ENCODE data around the gene MEFV. TPM values are rescaled to one million over a fixed set of nuclear protein-coding genes. Genes with fewer than 3 reads are reported as not detected.
"Not testable (repeated sequence)": the region's sequence is repeated elsewhere in the genome, so short reads cannot be mapped to it uniquely, and the experiment has no call there.

MEFV gene
- total and polyA plus RNA-seq, 5 donors from 2014 or later, result not detected

GRCh38 chr16:3212567-3212966, 43.9 kb downstream of the MEFV start:
- no peak for ATAC-seq (ENCODE audit: low read depth in 2 of 2)
- no peaks in the 10 kb centered on the region for H3K36me3 ChIP-seq (ENCODE audit: control insufficient read depth, insufficient read depth, low read length)
- H3K27me3 Mint-ChIP-seq, result peaks cover 5% of the 10 kb centered on the region
- no peak for DNase-seq
- no peaks in the 10 kb centered on the region for H3K9me3 ChIP-seq (ENCODE audit: control insufficient read depth in 2 of 2, low read length in 2 of 2)
- peak overlapping the region in 2 of 3 donors; percentile 75 to 86 for H3K27ac Mint-ChIP-seq
- no peak overlapping the region for H3K4me3 ChIP-seq (ENCODE audit: low read depth, low read length)
- H3K27ac ChIP-seq (ENCODE audit: insufficient read depth, low read length, poor library complexity, severe bottlenecking), result no peak overlapping the region
- H3K4me1 ChIP-seq (ENCODE audit: control insufficient read depth, insufficient read depth, low read length, poor library complexity, severe bottlenecking), result peaks cover 32% of the 10 kb centered on the region
- no peaks in the 10 kb centered on the region for H3K27me3 ChIP-seq (ENCODE audit: control insufficient read depth, insufficient read depth, low read length)
- H3K4me3 Mint-ChIP-seq, result peak overlapping the region in 1 of 4 donors; percentile 58
- H3K4me1 Mint-ChIP-seq, result peaks cover 17 to 50% (median 33%) of the 10 kb centered on the region in 4 donors
- no peaks in the 10 kb centered on the region for H3K36me3 Mint-ChIP-seq
- H3K9me3 Mint-ChIP-seq, result peaks cover 0 to 20% (median 5%) of the 10 kb centered on the region in 7 donors

DNA sequence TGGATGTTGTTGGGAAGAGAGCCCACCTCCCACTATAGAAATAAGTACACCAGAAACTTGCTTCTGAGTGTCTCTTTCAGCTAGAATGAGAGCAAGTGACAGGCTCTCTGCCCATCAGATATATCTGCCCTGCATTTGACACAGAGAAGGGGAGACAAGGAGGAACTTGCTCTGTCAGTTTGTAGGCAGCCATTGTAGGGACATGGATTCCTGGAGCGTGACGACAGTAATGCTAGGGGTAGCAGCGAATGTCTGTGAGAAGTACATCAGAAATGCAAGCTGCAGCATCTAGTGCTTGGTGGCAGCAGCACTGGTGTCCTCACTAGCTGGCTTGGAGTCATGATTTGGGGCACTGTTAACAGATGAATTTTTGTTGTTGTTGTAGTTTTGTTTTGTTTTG, 44.4 kb downstream of the MEFV start:
- Mint-ChIP-seq H3K27me3 (peaks cover 5% of the 10 kb centered on the region), H3K4me3 (peak overlapping the region in 1 of 4 donors; percentile 21), H3K36me3 (no peaks in the 10 kb centered on the region), H3K9me3 (peaks cover 0 to 21% (median 3%) of the 10 kb centered on the region in 7 donors), H3K4me1 (peaks cover 14 to 48% (median 29%) of the 10 kb centered on the region in 4 donors), H3K27ac (peak overlapping the region; percentile 20 to 86 (median 65))
- ATAC-seq (ENCODE audit: low read depth in 2 of 2) (no peak), DNase-seq (no peak)
- no peaks in the 10 kb centered on the region for H3K9me3 ChIP-seq (ENCODE audit: control insufficient read depth in 2 of 2, low read length in 2 of 2)
- peaks cover 28% of the 10 kb centered on the region for H3K4me1 ChIP-seq (ENCODE audit: control insufficient read depth, insufficient read depth, low read length, poor library complexity, severe bottlenecking)
- no peak overlapping the region for H3K4me3 ChIP-seq (ENCODE audit: low read depth, low read length)
- no peaks in the 10 kb centered on the region for H3K36me3 ChIP-seq (ENCODE audit: control insufficient read depth, insufficient read depth, low read length)
- no peaks in the 10 kb centered on the region for H3K27me3 ChIP-seq (ENCODE audit: control insufficient read depth, insufficient read depth, low read length)
- no peak overlapping the region for H3K27ac ChIP-seq (ENCODE audit: insufficient read depth, low read length, poor library complexity, severe bottlenecking)

DNA sequence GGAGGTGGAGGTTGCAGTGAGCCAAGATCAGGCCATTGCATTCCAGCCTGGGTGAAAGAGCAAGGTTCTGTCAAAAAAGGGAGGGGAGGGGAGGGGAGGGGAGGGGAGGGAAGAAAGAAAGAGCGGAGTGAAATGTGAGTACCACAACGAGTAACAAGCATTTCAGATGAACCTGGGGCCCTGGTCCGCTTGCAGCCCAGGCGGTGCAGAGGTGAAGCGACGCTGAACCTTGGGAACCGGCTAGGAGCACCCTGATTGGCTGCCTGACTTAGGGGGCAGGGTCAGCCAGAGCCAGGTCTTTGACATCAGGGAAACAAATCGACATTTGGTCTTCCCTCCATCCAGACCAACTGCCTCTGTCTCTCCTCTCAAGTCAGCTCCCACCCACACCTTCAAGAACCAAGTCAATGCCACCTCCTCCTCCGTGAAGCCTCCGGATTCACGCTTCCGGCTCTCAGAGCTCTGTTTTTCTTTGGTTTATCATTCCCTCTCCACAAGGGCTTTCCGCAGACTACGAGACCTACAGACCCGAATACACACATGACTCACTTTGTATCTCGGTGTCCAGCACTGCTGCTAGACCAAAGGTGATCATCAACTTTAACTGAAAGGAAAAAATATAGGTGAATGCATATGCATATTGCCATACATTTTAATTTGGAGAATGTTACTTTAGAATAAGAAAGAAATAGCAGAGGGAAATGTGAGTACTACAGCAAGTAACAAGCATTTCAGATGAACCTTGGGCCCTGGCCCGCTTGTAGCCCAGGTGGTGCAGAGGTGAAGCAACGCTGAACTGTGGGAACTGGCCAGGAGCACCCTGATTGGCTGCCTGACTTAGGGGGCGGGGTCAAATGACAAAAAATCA, 49.1 kb downstream of the MEFV start:
- peaks cover 0 to 16% (median 3%) of the 10 kb centered on the region in 4 donors for H3K4me1 Mint-ChIP-seq
- peaks cover 0 to 14% (median 5%) of the 10 kb centered on the region in 7 donors for H3K9me3 Mint-ChIP-seq
- Histone ChIP-seq H3K4me1 (ENCODE audit: control insufficient read depth, insufficient read depth, low read length, poor library complexity, severe bottlenecking) (no peaks in the 10 kb centered on the region), H3K9me3 (ENCODE audit: control insufficient read depth in 2 of 2, low read length in 2 of 2) (peaks cover 7 to 12% of the 10 kb centered on the region in 2 experiments), H3K4me3 (ENCODE audit: low read depth, low read length) (no peak overlapping the region), H3K27me3 (ENCODE audit: control insufficient read depth, insufficient read depth, low read length) (no peaks in the 10 kb centered on the region), H3K36me3 (ENCODE audit: control insufficient read depth, insufficient read depth, low read length) (no peaks in the 10 kb centered on the region), H3K27ac (ENCODE audit: insufficient read depth, low read length, poor library complexity, severe bottlenecking) (no peak overlapping the region)
- no peak for DNase-seq
- no peak for ATAC-seq (ENCODE audit: low read depth in 2 of 2)
- peaks cover 7% of the 10 kb centered on the region for H3K27me3 Mint-ChIP-seq
- no peak overlapping the region for H3K4me3 Mint-ChIP-seq
- peak overlapping the region in 1 of 3 donors; percentile 58 for H3K27ac Mint-ChIP-seq
- peaks cover 12% of the 10 kb centered on the region for H3K36me3 Mint-ChIP-seq

GRCh38 chr16:3205939-3206338, 50.5 kb downstream of the MEFV start:
- not testable (repeated sequence) for H3K27ac ChIP-seq (ENCODE audit: insufficient read depth, low read length, poor library complexity, severe bottlenecking); H3K4me3 Mint-ChIP-seq

GRCh38 chr16:3202903-3203539, 53.4 kb downstream of the MEFV start:
- peaks cover 12% of the 10 kb centered on the region for H3K36me3 Mint-ChIP-seq
- H3K4me1 Mint-ChIP-seq, result peaks cover 0 to 21% (median 3%) of the 10 kb centered on the region in 4 donors
- H3K4me1 ChIP-seq (ENCODE audit: control insufficient read depth, insufficient read depth, low read length, poor library complexity, severe bottlenecking), result no peaks in the 10 kb centered on the region
- DNase-seq (no peak), ATAC-seq (ENCODE audit: low read depth in 2 of 2) (no peak)
- H3K4me3 ChIP-seq (ENCODE audit: low read depth, low read length), result no peak overlapping the region
- H3K4me3 Mint-ChIP-seq, result no peak overlapping the region
- no peak overlapping the region for H3K27ac Mint-ChIP-seq
- peaks cover 4% of the 10 kb centered on the region for H3K27me3 ChIP-seq (ENCODE audit: control insufficient read depth, insufficient read depth, low read length)
- peaks cover 19% of the 10 kb centered on the region for H3K27me3 Mint-ChIP-seq
- peaks cover 0 to 14% (median 5%) of the 10 kb centered on the region in 7 donors for H3K9me3 Mint-ChIP-seq
- H3K9me3 ChIP-seq (ENCODE audit: control insufficient read depth in 2 of 2, low read length in 2 of 2), result peaks cover 7 to 12% of the 10 kb centered on the region in 2 experiments
- H3K36me3 ChIP-seq (ENCODE audit: control insufficient read depth, insufficient read depth, low read length), result no peaks in the 10 kb centered on the region
- no peak overlapping the region for H3K27ac ChIP-seq (ENCODE audit: insufficient read depth, low read length, poor library complexity, severe bottlenecking)

More at GRCh38 chr16:3205939-3206338, 50.5 kb downstream of the MEFV start:
- not testable (repeated sequence) for H3K36me3 ChIP-seq (ENCODE audit: control insufficient read depth, insufficient read depth, low read length); H3K27ac Mint-ChIP-seq; DNase-seq; H3K27me3 ChIP-seq (ENCODE audit: control insufficient read depth, insufficient read depth, low read length); H3K4me3 ChIP-seq (ENCODE audit: low read depth, low read length); H3K4me1 ChIP-seq (ENCODE audit: control insufficient read depth, insufficient read depth, low read length, poor library complexity, severe bottlenecking); H3K27me3 Mint-ChIP-seq; H3K4me1 Mint-ChIP-seq; ATAC-seq (ENCODE audit: low read depth in 2 of 2)
- H3K9me3 ChIP-seq (ENCODE audit: control insufficient read depth in 2 of 2, low read length in 2 of 2), result peaks cover 7 to 12% of the 10 kb centered on the region in 2 experiments
- Mint-ChIP-seq H3K36me3 (peaks cover 12% of the 10 kb centered on the region), H3K9me3 (peaks cover 0 to 14% (median 5%) of the 10 kb centered on the region in 7 donors)

DNA sequence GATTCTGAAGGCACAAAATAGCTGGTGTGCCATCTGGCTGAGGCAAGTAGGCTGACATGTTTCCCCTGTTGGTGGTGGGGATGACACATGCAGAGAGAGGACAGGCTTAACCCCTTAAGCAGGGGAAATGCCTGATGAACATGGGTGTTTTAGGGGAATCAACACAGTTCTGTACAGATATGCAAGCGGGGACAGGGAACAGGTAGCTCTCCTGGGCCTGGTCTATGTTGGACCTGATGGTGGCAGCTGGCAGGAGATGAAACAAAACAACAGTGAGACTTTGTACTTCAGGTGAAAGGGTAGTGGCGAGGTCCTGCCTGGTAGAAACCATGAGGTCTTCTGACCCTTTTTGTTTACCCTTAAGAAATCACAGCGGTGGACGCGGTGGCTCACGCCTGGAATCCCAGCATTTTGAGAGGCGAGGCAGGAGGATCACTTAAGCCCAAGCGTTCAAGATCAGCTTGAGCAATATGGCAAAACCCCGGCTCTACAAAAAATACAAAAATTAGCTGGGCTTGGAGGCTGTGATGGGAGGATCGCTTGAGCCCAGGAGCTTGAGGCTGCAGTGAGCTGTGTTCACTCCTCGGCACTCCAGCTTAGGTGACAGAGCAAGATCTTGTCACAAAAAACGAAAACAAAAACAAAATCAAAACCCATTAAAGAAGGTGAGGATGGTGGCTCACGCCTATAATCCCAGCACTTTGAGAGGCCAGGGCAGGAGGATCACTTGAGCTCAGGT, 57.9 kb downstream of the MEFV start:
- Mint-ChIP-seq H3K36me3 (peaks cover 4% of the 10 kb centered on the region), H3K27ac (peak overlapping the region in 1 of 3 donors; percentile 85), H3K4me3 (no peak overlapping the region), H3K4me1 (peaks cover 0 to 22% (median 2%) of the 10 kb centered on the region in 4 donors), H3K27me3 (peaks cover 43% of the 10 kb centered on the region), H3K9me3 (peaks cover 0 to 5% (median 0%) of the 10 kb centered on the region in 7 donors)
- Histone ChIP-seq H3K9me3 (ENCODE audit: control insufficient read depth in 2 of 2, low read length in 2 of 2) (no peaks in the 10 kb centered on the region), H3K27me3 (ENCODE audit: control insufficient read depth, insufficient read depth, low read length) (peaks cover 10% of the 10 kb centered on the region), H3K4me3 (ENCODE audit: low read depth, low read length) (no peak overlapping the region), H3K36me3 (ENCODE audit: control insufficient read depth, insufficient read depth, low read length) (no peaks in the 10 kb centered on the region), H3K4me1 (ENCODE audit: control insufficient read depth, insufficient read depth, low read length, poor library complexity, severe bottlenecking) (no peaks in the 10 kb centered on the region), H3K27ac (ENCODE audit: insufficient read depth, low read length, poor library complexity, severe bottlenecking) (no peak overlapping the region)
- ATAC-seq (ENCODE audit: low read depth in 2 of 2) (no peak), DNase-seq (no peak)

GRCh38 chr16:3197694-3198333, 58.6 kb downstream of the MEFV start:
- peaks cover 49% of the 10 kb centered on the region for H3K27me3 Mint-ChIP-seq
- not testable (repeated sequence) for H3K9me3 Mint-ChIP-seq; H3K4me1 ChIP-seq (ENCODE audit: control insufficient read depth, insufficient read depth, low read length, poor library complexity, severe bottlenecking); H3K9me3 ChIP-seq (ENCODE audit: control insufficient read depth in 2 of 2, low read length in 2 of 2); DNase-seq; H3K4me3 ChIP-seq (ENCODE audit: low read depth, low read length); ATAC-seq (ENCODE audit: low read depth in 2 of 2); H3K4me3 Mint-ChIP-seq; H3K36me3 ChIP-seq (ENCODE audit: control insufficient read depth, insufficient read depth, low read length); H3K36me3 Mint-ChIP-seq; H3K27ac ChIP-seq (ENCODE audit: insufficient read depth, low read length, poor library complexity, severe bottlenecking)
- H3K27me3 ChIP-seq (ENCODE audit: control insufficient read depth, insufficient read depth, low read length), result peaks cover 10% of the 10 kb centered on the region
- peaks cover 0 to 22% (median 2%) of the 10 kb centered on the region in 4 donors for H3K4me1 Mint-ChIP-seq
- peak overlapping the region in 1 of 3 donors; percentile 85 for H3K27ac Mint-ChIP-seq
